ENCODE measurements around the gene LCAT. TPM values are rescaled to one million over a fixed set of nuclear protein-coding genes. Genes with fewer than 3 reads are reported as not detected.

The LCAT gene
- total and polyA plus RNA-seq, 3 donors from 2014 or later, result 12.9 to 25.3 (median 20.6) TPM

GRCh38 chr16:67979955-67980678, 36.2 kb upstream of the LCAT start, which contains the start of gene DPEP3:
DPEP3 (minus strand) TSS chr16:67980499; CDS start chr16:67980380, 119 bp downstream.
- no peak within 1 kb of the TSS for H3K27ac ChIP-seq
- H3K27me3 ChIP-seq, result no peaks in the 10 kb centered on the region
- DNase-seq, result peak; percentile 33
- WGBS, 2 donors, result 40 to 91% methylated on average over 11 to 61 of the region's 62 CpGs
- intact Hi-C loops (cut with DNase I; ENCODE audit: low total_unique reads), result no loop called here
- H3K4me3 ChIP-seq, result peak within 1 kb of the TSS; percentile 37 to 43
- no peaks in the 10 kb centered on the region for H3K4me1 ChIP-seq
- no peaks in the 10 kb centered on the region for H3K36me3 ChIP-seq (ENCODE audit: low read depth, missing control alignments)
- no peaks in the 10 kb centered on the region for H3K9me3 ChIP-seq
- TF ChIP-seq, protein P1, sequence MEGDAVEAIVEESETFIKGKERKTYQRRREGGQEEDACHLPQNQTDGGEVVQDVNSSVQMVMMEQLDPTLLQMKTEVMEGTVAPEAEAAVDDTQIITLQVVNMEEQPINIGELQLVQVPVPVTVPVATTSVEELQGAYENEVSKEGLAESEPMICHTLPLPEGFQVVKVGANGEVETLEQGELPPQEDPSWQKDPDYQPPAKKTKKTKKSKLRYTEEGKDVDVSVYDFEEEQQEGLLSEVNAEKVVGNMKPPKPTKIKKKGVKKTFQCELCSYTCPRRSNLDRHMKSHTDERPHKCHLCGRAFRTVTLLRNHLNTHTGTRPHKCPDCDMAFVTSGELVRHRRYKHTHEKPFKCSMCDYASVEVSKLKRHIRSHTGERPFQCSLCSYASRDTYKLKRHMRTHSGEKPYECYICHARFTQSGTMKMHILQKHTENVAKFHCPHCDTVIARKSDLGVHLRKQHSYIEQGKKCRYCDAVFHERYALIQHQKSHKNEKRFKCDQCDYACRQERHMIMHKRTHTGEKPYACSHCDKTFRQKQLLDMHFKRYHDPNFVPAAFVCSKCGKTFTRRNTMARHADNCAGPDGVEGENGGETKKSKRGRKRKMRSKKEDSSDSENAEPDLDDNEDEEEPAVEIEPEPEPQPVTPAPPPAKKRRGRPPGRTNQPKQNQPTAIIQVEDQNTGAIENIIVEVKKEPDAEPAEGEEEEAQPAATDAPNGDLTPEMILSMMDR (IDR thresholded peaks at IDR 0.05), result peak in 2 of 3 experiments; percentile 28 to 36
- TF ChIP-seq POLR2A (IDR thresholded peaks at IDR 0.05), result no peak

GRCh38 chr16:67977469-67978227, 33.7 kb upstream of the LCAT start:
- DNase-seq, result no peak
- 62 to 88% methylated on average over 5 to 9 of the region's 9 CpGs for WGBS, 2 donors
- Histone ChIP-seq H3K36me3 (ENCODE audit: low read depth, missing control alignments) (no peaks in the 10 kb centered on the region), H3K4me3 (no peak overlapping the region), H3K9me3 (no peaks in the 10 kb centered on the region), H3K27me3 (no peaks in the 10 kb centered on the region), H3K4me1 (no peaks in the 10 kb centered on the region), H3K27ac (no peak overlapping the region)
- intact Hi-C loops (cut with DNase I; ENCODE audit: low total_unique reads), result no loop called here
- TF ChIP-seq POLR2A (IDR thresholded peaks at IDR 0.05), result no peak
- TF ChIP-seq, protein P1 (IDR thresholded peaks at IDR 0.05), result no peak

GRCh38 chr16:67977005-67977404, 33.1 kb upstream of the LCAT start:
- H3K4me3 ChIP-seq, result no peak overlapping the region
- 79% methylated on average over 5 of the region's 5 CpGs; no CpG with 5 or more reads in 1 of the 2 donors for WGBS, 2 donors
- no peak for DNase-seq
- no peak for TF ChIP-seq POLR2A (IDR thresholded peaks at IDR 0.05)
- TF ChIP-seq, protein P1 (IDR thresholded peaks at IDR 0.05), result no peak
- H3K27me3 ChIP-seq, result no peaks in the 10 kb centered on the region
- no peaks in the 10 kb centered on the region for H3K9me3 ChIP-seq
- H3K4me1 ChIP-seq, result no peaks in the 10 kb centered on the region
- intact Hi-C loops (cut with DNase I; ENCODE audit: low total_unique reads), result no loop called here
- H3K36me3 ChIP-seq (ENCODE audit: low read depth, missing control alignments), result no peaks in the 10 kb centered on the region
- no peak overlapping the region for H3K27ac ChIP-seq

DNA sequence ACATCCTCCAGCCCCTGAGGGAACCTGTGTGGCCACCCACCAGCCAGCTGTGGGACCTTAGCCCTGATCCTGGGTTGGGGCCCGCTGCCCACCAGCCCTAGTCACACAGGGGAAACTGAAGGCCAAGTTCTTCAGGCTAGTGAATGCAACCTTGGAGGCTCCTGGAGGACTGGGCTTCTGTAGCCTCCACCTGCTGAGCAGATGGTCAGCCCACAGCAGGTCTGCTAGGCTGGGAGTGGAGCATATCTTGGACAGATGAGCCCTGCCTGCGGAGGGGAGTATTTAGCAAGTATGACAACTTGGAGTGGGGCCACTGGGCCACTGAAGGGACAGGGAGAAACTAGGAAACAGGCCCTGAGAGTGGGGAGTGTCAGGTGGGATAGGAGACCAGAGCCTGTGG, 32.3 kb upstream of the LCAT start:
- intact Hi-C loops (cut with DNase I; ENCODE audit: low total_unique reads), result no loop called here

More for the DNA sequence above, 32.3 kb upstream of the LCAT start:
- no peak overlapping the region for H3K4me3 ChIP-seq
- no peak overlapping the region for H3K27ac ChIP-seq
- H3K27me3 ChIP-seq, result no peaks in the 10 kb centered on the region
- DNase-seq, result no peak
- H3K36me3 ChIP-seq (ENCODE audit: low read depth, missing control alignments), result no peaks in the 10 kb centered on the region
- WGBS, 2 donors, result 90 to 100% methylated on average over 2 of the region's 2 CpGs
- H3K4me1 ChIP-seq, result no peaks in the 10 kb centered on the region
- H3K9me3 ChIP-seq, result no peaks in the 10 kb centered on the region
- no peak for TF ChIP-seq POLR2A (IDR thresholded peaks at IDR 0.05)
- TF ChIP-seq, protein P1 (IDR thresholded peaks at IDR 0.05), result no peak
